Measurements from ENCODE around the gene HES7.

HES7 gene

DNA sequence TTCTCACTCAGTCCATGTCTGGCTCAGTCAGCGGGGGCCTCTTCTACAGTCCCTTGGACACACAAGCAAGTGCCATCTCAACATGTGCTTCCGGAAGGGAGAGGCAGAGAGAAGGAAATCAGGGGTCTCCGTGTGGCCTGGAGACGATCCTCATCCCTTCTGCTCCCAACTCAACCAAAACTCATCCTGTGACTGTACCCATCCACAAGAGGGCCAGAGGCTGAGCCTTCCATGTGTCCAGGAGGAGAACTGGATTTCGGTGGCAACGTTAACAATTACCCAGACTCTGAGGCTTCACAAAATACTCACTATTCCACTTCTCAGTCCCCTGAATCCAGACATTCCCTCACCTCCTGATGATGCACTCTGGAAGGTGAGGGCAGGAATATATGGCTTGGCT lies 28.5 kb downstream of the HES7 start:
- TF ChIP-seq, protein P1, sequence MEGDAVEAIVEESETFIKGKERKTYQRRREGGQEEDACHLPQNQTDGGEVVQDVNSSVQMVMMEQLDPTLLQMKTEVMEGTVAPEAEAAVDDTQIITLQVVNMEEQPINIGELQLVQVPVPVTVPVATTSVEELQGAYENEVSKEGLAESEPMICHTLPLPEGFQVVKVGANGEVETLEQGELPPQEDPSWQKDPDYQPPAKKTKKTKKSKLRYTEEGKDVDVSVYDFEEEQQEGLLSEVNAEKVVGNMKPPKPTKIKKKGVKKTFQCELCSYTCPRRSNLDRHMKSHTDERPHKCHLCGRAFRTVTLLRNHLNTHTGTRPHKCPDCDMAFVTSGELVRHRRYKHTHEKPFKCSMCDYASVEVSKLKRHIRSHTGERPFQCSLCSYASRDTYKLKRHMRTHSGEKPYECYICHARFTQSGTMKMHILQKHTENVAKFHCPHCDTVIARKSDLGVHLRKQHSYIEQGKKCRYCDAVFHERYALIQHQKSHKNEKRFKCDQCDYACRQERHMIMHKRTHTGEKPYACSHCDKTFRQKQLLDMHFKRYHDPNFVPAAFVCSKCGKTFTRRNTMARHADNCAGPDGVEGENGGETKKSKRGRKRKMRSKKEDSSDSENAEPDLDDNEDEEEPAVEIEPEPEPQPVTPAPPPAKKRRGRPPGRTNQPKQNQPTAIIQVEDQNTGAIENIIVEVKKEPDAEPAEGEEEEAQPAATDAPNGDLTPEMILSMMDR (IDR thresholded peaks at IDR 0.05; ENCODE audit: unreplicated experiment in 3 of 3), result no peak
- Mint-ChIP-seq H3K9me3 (no peaks in the 10 kb centered on the region), H3K36me3 (ENCODE audit: low read depth) (no peaks in the 10 kb centered on the region), H3K4me1 (no peaks in the 10 kb centered on the region), H3K4me3 (no peak overlapping the region), H3K27me3 (ENCODE audit: low read depth) (peaks cover 64% of the 10 kb centered on the region), H3K27ac (no peak overlapping the region)

DNA sequence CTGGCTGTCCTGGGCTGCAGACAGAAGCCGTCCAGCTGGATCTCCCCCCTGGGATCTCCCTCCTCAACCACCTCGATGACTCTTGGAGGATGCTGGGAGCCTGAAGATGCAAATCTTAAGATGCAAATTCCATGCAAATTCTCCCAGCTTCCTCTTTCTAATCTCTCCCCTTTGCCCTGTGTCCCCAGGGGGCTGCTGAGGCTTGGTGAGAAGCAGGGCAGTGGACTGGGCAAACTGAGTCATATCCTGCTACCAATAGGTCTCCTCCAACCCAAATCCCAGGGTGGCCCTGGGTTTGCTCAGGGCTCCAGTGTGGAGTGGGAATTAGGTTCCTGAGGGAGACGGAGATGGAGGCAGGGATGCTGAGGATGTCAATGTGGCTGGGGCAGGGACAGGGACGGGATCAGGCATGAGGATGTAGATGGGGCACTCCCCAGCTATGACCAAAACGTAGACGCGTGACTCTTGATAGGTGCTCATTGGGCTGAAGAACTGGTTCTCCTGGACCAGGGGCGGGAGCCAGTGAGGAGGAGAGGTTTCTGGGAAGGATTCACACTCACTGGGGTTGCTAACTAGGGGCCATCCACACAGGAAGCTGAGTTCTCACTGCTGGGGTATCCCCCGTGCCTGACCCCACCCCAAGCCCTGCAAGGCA lies 32.7 kb downstream of the HES7 start:
- peaks cover 80% of the 10 kb centered on the region for H3K27me3 Mint-ChIP-seq (ENCODE audit: low read depth)

DNA sequence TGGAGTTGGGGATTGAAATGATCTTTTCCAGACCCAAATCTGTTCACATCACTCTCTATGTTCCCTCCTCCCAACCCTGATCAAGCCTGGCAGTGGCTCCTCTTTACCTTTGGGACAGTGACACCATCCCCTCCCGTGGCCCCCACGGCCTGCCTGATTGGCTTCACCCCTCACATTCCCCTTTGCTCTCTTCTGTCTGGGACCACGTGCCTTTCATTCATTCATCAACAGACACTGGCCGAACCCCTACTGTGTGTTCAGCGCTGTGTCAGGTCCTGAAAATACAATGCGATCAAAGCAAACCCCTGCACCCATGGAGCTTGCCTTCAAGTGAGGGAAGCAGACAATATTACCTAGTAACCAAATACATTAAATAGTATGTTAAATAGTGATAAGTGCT lies 34.2 kb downstream of the HES7 start:
- Mint-ChIP-seq H3K36me3 (ENCODE audit: low read depth) (no peaks in the 10 kb centered on the region), H3K4me1 (no peaks in the 10 kb centered on the region), H3K9me3 (no peaks in the 10 kb centered on the region), H3K27me3 (ENCODE audit: low read depth) (peaks cover 78% of the 10 kb centered on the region), H3K27ac (no peak overlapping the region), H3K4me3 (no peak overlapping the region)
- TF ChIP-seq, protein P1 (IDR thresholded peaks at IDR 0.05; ENCODE audit: unreplicated experiment in 3 of 3), result no peak

More for the DNA sequence above, 32.7 kb downstream of the HES7 start:
- Mint-ChIP-seq H3K36me3 (ENCODE audit: low read depth) (no peaks in the 10 kb centered on the region), H3K9me3 (no peaks in the 10 kb centered on the region), H3K4me3 (no peak overlapping the region), H3K27ac (no peak overlapping the region), H3K4me1 (no peaks in the 10 kb centered on the region)
- TF ChIP-seq, protein P1 (IDR thresholded peaks at IDR 0.05; ENCODE audit: unreplicated experiment in 3 of 3), result no peak

DNA sequence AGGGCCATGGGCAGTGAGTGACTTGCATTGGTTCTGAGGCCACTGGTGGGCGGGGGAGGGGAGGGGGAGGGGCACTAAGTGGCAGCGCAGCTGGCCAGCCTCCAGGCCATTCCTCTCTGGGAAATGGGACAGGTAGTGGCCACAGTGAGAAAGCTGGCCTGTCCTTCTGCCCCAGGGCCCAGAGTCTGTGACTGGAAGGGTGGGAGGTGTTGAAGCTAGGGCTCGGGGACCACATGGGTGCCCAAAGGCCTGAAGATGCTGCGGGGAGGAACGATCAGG lies 36.0 kb downstream of the HES7 start:
- Mint-ChIP-seq H3K4me1 (no peaks in the 10 kb centered on the region), H3K9me3 (no peaks in the 10 kb centered on the region), H3K36me3 (ENCODE audit: low read depth) (no peaks in the 10 kb centered on the region), H3K27me3 (ENCODE audit: low read depth) (peaks cover 77% of the 10 kb centered on the region), H3K27ac (no peak overlapping the region), H3K4me3 (no peak overlapping the region)
- TF ChIP-seq, protein P1 (IDR thresholded peaks at IDR 0.05; ENCODE audit: unreplicated experiment in 3 of 3), result no peak

DNA sequence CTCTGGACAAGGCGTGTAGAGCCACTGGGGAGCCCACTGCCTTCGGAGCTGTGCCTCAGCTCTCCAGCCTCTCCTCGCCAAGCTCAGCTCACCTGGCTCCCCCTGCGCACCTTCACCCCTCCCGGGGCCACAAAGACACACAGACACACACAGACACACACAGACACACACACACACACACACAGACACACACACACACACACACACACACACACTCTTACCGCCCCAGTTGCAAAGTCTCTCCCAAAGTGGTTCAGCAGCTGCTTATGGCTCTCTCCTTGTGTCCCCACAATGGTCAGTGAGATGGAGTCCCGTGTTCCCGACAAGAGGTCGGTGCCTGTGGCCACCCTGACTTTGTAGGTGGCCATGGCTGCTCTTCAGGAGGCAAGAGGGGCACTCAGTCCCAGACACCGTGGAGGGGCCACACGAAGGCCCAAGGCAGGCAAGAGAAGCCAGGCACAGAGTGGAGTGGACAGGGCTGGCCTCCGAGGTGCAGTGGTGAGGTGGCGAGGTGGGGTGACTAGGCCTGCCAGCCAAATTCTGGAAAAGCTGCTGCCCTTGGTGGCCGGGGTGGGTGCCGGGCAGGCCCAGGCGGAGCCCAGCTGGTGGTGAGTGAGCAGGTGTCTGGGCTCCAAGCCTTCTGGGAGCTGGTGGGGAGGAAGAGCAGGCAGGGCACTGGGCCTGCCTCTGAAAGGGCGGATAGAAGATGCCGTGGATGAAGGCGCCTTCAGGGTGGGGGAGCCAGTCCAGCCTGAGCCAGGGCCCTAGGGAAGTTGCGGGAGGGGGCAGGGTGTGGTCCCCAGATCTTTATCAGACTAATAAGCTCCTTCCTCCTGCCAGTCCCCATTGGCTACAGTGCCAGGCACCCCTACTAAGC lies 36.6 kb downstream of the HES7 start, which contains the start of gene ALOX12B:
ALOX12B (minus strand) TSS at position 642 of the 877 bp plus-strand sequence; CDS start at position 368, 274 bp downstream.
- peaks cover 77% of the 10 kb centered on the region for H3K27me3 Mint-ChIP-seq (ENCODE audit: low read depth)
- TF ChIP-seq, protein P1 (IDR thresholded peaks at IDR 0.05; ENCODE audit: unreplicated experiment in 3 of 3), result no peak
- no peak within 1 kb of the TSS for H3K27ac Mint-ChIP-seq
- H3K4me3 Mint-ChIP-seq, result no peak within 1 kb of the TSS
- H3K36me3 Mint-ChIP-seq (ENCODE audit: low read depth), result no peaks in the 10 kb centered on the region
- no peaks in the 10 kb centered on the region for H3K9me3 Mint-ChIP-seq
- no peaks in the 10 kb centered on the region for H3K4me1 Mint-ChIP-seq

All from nephron (organoid).